Activated CD8-positive, alpha-beta memory T cell treated with anti-CD3 and anti-CD28 coated beads for 24 hours (primary cell): Measurements from ENCODE around the gene TSSK6.

Experiments used
- DNase-seq: peaks from one replicate; pipeline ENCODE4 v3.0.0-alpha.2; 2020

The TSSK6 gene

DNA sequence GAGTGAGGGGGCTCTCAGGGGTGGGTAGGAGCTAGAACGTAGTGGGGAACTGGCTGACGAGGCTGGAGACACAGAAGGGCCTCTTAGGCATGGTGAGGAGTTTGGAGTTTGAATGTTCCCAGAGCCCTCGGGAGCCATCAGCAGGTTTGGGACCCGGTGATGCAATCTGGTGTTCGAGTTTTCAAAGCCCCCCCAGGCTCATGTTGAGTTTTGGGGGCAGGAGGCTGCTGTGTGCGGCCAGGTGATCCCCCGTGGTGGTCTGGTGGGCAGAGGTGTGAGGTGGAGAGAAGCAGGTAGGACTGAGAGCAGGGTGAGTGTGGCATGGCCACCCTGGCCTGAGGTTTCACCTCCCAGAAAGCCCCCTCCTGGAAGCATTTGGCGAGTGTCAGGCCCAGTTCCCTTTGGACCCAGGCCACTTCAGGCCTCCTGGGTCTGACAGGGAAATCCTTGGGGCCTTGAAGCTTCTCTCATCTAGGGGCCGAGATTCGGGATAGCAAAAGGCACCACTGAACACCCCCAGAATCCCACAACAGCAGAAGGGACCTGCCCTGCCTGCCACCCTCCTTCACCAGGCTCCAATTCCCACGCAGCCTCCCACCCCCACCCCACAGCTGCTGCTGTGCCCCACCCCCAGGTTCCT lies 14.6 kb upstream of the TSSK6 start:
- no peak for DNase-seq

- DNase-seq, result no peak
These were observed 13.6 kb upstream of the TSSK6 start, which contains the start of gene YJEFN3 for GRCh38 chr19:19528721-19529490. Gene YJEFN3 (plus strand): TSS chr19:19528911. CDS start chr19:19528933, 22 bp downstream.

- DNase-seq, result no peak
These were observed 12.6 kb upstream of the TSSK6 start for GRCh38 chr19:19527674-19528625.

- no peak for DNase-seq
These were observed 12.0 kb upstream of the TSSK6 start for GRCh38 chr19:19527371-19527656.

DNA sequence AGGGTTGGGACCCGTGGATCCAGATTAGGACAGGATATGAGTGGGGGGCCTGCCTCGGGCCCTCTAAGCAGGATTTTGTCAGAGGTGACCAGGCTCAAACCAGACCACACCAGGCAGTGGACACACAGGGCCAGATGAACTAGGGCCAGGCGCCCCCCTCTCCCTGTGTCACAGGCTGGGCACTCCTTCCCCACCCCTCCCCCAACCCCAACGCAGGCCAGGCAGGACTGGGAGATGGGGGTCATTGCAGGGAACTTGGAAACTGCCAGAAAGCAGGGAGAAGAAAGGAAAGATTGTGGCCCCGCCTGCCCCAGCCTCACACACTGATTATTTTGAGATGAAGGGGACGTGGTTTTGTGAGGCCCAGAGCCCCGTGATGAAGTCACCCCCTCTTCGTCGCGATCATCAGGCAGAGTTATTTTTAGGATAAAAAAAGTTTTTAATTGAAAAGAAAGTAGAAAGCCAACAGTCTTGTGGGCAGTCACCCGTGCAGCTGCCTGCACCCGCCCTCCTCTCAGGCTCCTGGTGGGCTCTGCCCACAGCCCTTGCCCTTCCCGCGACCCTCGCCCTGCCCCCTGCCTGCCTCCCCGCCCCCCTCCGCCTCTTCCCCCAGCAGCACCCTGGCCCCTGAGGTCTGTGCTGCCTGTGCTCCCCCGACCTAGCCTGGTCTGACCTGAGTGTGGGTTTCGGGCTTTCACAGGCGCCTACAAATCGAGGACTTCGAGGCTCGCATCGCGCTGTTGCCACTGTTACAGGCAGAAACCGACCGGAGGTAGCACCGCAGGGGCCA lies 11.4 kb upstream of the TSSK6 start:
- DNase-seq, result no peak

DNA sequence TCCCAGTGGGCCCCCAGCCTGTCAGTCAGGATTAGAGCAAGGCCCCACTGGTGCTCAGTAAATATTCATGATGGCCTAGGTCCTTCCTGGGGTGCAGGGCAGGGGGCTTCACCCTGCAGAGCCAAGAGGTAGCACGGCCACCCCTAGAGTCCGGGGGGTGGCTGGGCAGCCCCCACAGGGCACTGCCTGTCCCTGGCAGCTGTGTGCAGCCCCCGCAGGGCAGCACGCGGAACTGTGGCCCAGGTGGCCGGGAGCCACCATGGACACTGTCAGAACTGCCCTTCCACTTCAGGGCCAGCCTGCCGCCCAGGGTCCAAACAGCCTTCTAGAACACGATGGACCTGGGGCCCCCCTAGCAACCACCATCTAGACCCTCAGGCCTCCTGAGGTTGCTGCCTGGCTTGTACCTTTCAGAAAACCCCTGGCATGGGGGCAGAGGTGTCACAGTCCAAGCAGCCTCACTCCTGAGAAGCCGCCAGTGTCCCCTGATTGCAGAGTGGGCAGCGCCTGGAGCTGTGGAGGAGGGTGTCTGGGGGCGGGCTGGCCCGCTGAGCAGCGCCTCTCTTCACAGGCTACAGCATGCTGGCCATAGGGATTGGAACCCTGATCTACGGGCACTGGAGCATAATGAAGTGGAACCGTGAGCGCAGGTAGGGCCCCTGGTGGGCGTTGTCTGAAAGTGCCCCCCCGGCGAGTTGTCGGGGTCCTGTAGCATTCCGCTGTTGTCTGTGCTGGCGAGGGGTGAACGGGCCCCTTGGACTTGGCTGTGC lies 10.4 kb upstream of the TSSK6 start:
- DNase-seq, result no peak

GRCh38 chr19:19524053-19524452 lies 8.7 kb upstream of the TSSK6 start:
- no peak for DNase-seq

GRCh38 chr19:19523177-19523576 lies 7.8 kb upstream of the TSSK6 start:
- no peak for DNase-seq

GRCh38 chr19:19520989-19521388 lies 5.6 kb upstream of the TSSK6 start:
- DNase-seq, result no peak

- DNase-seq, result no peak
These were observed 1.9 kb upstream of the TSSK6 start for GRCh38 chr19:19517235-19517619.

DNA sequence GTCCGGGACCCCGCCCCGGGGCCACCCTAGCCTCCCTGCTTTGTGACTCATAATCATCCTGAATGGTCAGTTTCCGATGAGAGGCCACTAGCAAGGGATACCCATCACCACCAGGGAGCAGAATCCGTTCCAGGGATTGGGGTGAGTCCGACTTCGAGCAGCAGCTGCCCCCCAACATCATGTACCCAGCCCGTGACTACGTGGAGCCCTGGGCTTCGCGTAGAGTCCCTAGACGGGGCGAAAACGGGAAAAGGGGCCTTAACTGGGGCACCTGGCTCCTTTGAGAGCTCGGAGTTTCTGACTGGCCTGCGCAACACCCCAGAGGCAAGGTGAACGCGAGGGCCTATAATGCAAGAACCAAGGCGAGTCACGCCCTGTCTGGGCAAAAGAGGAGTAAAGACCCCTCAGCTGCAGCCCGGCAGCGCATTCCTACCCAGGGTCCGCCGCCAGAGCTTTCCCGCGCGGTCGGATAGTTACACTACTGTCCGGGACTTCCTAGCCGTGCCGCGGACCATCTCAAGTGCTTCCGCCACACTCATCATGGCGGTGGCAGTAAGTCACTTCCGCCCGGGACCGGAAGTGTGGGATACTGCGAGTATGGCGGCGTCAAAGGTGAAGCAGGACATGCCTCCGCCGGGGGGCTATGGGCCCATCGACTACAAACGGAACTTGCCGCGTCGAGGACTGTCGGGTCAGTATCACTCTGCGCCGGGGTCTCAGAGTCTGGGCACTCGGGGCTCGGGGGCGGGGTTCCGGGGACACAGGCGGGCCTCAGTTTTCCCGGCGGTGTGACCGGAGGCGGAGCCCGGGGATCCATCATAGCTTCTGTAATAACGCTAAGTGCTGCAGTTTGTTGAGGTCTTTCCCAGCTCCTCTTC lies 533 bp upstream of the TSSK6 start, which contains the start of gene NDUFA13:
TSS of gene NDUFA13 (plus strand) at position 584 of the 878 bp plus-strand sequence. CDS start at position 598, 14 bp downstream.
- DNase-seq, result peak; percentile 100

- no peak for DNase-seq
These were observed 1.1 kb downstream of the TSSK6 start for GRCh38 chr19:19514215-19514657.

DNA sequence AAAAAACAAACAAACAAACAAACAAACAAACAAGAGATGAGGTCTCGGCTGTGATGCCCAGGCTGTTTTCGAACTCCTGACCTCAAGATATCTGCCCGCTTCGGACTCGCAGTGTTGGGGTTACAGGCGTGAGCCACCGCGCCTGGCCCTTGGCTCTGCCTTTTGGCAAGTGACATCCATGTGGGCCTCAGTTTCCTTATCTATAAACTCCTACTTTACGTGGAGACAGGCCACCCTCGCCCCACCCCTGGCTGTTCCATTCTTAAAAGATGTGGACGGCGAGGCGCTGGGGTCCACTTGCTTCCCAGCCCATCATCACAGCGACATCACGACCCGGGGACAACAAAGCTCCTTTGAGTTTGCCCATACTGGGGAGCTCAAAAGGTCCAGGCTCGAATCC lies 1.7 kb downstream of the TSSK6 start:
- DNase-seq, result no peak

- DNase-seq, result no peak
These were observed 4.9 kb downstream of the TSSK6 start for GRCh38 chr19:19510432-19510831.

- DNase-seq, result no peak
These were observed 7.1 kb downstream of the TSSK6 start for GRCh38 chr19:19508217-19508616.

DNA sequence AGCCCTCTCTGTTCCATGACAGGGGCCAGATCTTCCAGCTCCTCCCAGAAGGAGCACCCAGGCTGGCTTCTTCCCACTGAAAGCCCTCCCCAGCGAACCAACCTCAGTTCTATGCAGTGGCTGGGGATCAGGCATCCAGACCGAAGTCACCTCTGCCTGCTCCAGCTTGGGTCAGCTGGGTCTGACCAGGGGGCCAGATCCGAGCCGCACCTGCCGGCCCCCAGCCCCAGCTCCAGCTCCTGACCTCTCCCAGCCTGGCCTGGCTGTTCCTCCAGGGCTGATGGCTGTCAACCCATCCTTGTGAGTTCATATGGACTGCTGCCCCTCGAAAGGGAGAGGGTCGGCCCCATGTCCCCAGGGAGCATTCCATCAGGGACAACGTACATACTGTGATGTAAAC lies 8.0 kb downstream of the TSSK6 start:
- DNase-seq, result no peak

DNA sequence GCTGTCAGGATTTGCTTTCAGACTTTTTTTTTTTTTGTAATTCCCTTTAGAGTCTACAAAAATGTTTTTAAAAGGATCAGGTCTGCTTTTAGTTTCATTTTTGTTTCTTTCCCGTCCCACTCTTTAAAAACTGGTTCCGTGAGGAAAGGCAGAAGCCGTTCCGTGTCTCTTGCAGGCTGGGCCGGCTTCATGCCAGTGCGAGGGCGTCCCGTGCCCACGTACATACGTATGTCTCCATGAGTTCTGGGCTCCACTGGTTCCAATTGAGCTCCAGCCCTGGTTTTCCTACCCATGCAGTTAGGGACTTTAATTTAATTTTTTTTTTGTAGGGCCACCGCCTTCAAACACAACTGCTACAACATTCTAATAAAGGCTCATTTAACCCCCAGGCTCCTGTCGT lies 8.8 kb downstream of the TSSK6 start:
- DNase-seq, result no peak

DNA sequence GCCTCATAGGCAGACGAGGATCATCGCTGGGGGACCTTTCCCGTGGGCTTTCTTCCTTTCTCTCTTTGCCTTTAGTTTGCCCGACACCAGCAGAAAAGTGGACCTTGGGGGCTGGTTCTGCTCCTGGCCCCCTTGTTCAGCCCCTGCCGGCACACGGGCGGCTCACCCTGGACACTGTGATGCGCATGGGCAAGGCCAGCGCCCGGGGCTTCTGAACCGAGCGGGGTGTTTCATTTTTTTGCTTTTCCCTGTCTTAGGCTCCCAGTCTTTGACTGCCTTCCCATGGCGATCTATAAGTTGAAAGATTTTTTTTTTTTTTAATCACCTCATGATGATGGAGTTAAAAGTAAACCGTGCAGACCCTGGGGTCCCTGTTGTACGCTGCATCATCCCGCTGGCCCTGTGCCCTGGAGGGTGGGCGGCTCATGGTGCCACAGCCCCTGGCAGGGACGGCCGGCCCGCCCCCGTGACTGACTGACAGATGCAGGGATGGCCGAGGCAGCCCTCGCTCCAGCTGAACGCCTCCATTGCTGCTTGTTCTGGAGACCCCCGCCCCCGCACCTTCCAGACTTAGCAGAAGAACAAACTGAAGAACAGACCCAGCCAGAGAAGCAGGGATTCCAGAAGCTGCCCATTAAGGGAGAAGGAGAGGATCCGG lies 9.6 kb downstream of the TSSK6 start:
- DNase-seq, result no peak

DNA sequence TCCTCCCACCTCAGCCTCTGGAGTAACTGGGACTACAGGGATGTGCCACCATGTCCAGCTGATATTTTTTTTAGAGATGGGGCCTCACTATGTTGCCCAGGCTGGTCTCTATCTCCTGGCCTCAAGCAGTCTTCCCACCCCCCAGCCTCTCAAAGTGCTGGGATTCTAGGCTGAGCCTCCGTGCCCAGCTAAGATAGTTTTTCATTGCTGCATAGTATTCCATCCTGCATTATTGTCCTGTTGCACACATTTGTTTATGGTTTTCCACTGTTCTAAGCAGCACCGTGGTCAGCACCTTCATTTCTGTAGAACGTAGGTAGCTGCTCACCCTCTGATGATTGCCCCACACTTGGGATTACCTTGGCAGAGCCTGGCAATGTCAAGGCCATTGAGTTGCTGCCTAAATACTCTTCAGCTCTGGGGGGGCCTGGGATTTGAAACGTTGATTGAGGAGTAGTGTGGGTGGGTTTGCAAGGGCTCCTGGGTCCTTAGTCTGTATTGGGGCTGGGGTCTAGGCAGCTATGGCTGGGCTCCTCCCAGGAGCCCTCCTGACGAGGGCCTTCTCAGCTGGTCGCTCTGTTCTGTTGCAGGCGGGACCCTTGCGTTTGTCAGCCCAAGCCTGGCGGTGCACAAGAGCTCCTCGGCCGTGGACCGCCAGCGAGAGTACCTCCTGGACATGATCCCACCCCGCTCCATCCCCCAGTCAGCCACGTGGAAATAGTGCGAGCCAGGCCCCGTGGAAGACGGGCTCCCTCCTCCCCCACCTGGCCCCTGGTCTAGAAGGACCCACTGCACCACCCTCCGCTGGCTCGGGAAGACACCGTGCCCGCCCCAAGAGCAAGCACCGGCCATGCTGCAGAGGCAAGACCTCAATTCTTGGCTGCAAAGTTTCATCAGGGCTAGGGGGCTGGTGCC lies 10.3 kb downstream of the TSSK6 start:
- DNase-seq, result no peak
